GM23338 (cell line): Measurements from ENCODE around the gene FAM222A. TPM values are rescaled to one million over a fixed set of nuclear protein-coding genes. Genes with fewer than 3 reads are reported as not detected.

Experiments used
- ATAC-seq: fragments of 200-7000 bp; cut with Tn5 transposase; 3 replicates; pipeline ENCODE4 v1.9.1; 2020
- DNase-seq: peaks from one replicate; pipeline ENCODE4 v3.0.0-alpha.2; 2015; ENCODE audit warnings: low spot score
- H2AFZ ChIP-seq: fragments of 200-600 bp; sonication (generic); 2 replicates; pipeline ENCODE4 v1.8.0; 2016; ENCODE audit warnings: antibody characterized with exemption, mild to moderate bottlenecking, moderate library complexity
- H3F3A ChIP-seq: fragments of 200-600 bp; sonication (generic); replicated peaks from 2 replicates; pipeline ENCODE4 v1.8.0; 2017; ENCODE audit warnings: antibody characterized with exemption, mixed run types, low read depth
- H3K27ac ChIP-seq: fragments of 200-600 bp; sonication (generic); 2 replicates; pipeline ENCODE4 v1.6.1; 2016; ENCODE audit warnings: low read depth
- H3K27me3 ChIP-seq: fragments of 200-600 bp; sonication (generic); 2 replicates; pipeline ENCODE4 v1.8.0; 2016; ENCODE audit warnings: mild to moderate bottlenecking, mixed run types, moderate library complexity; ENCODE audit not compliant: insufficient read depth
- H3K36me3 ChIP-seq: fragments of 200-600 bp; sonication (generic); 2 replicates; pipeline ENCODE4 v1.8.0; 2016; ENCODE audit warnings: mild to moderate bottlenecking; ENCODE audit not compliant: insufficient read depth
- H3K4me1 ChIP-seq: fragments of 200-600 bp; sonication (generic); 2 replicates; pipeline ENCODE4 v1.8.0; 2016; ENCODE audit warnings: mild to moderate bottlenecking, moderate library complexity; ENCODE audit not compliant: insufficient read depth
- H3K4me2 ChIP-seq: fragments of 200-600 bp; sonication (generic); 2 replicates; pipeline ENCODE4 v1.7.1; 2017; ENCODE audit warnings: mixed run types
- H3K4me3 ChIP-seq: fragments of 200-600 bp; sonication (generic); 2 replicates; pipeline ENCODE4 v1.6.1; 2016; ENCODE audit warnings: mixed run types
- H3K79me2 ChIP-seq: fragments of 200-600 bp; sonication (generic); replicated peaks from 2 replicates; pipeline ENCODE4 v1.8.0; 2017; ENCODE audit warnings: mild to moderate bottlenecking; ENCODE audit not compliant: insufficient read depth
- H3K9me2 ChIP-seq: fragments of 200-600 bp; sonication (generic); 2 replicates; pipeline ENCODE4 v1.8.0; 2017; ENCODE audit not compliant: insufficient read depth
- H4K20me1 ChIP-seq: fragments of 200-600 bp; sonication (generic); replicated peaks from 2 replicates; pipeline ENCODE4 v1.8.0; 2017; ENCODE audit warnings: mild to moderate bottlenecking; ENCODE audit not compliant: insufficient read depth
- H3K27ac Mint-ChIP-seq: 2 replicates; pipeline ENCODE4 v1.8.0; 2020; ENCODE audit warnings: inconsistent platforms, mild to moderate bottlenecking, moderate library complexity, mixed read lengths
- H3K27me3 Mint-ChIP-seq: 3 replicates; pipeline ENCODE4 v1.8.0; 2022; ENCODE audit warnings: low read depth, mild to moderate bottlenecking, moderate library complexity, mixed read lengths, inconsistent platforms; ENCODE audit not compliant: insufficient read depth, poor library complexity
- H3K36me3 Mint-ChIP-seq: 3 replicates; pipeline ENCODE4 v1.8.0; 2021; ENCODE audit warnings: low read depth, mild to moderate bottlenecking, inconsistent platforms, moderate library complexity, mixed read lengths
- H3K4me1 Mint-ChIP-seq: 3 replicates; pipeline ENCODE4 v1.8.0; 2020; ENCODE audit warnings: mild to moderate bottlenecking, inconsistent platforms, mixed read lengths
- H3K4me3 Mint-ChIP-seq: 3 replicates; pipeline ENCODE4 v1.8.0; 2021; ENCODE audit warnings: moderate library complexity, mild to moderate bottlenecking, inconsistent platforms, mixed read lengths
- H3K9me3 Mint-ChIP-seq: 3 replicates; pipeline ENCODE4 v1.8.0; 2020; ENCODE audit warnings: moderate library complexity, mild to moderate bottlenecking, inconsistent platforms, mixed read lengths
- CREB1 ChIP-seq: fragments of 250-450 bp; sonication (Bioruptor Pico); IDR thresholded peaks from 2 replicates; pipeline ENCODE4 v1.5.0; 2020; ENCODE audit warnings: low read depth, mild to moderate bottlenecking, moderate library complexity
- EZH2 ChIP-seq: fragments of 200-600 bp; sonication (generic); IDR thresholded peaks from one replicate; pipeline ENCODE4 v1.8.0; 2017; ENCODE audit warnings: antibody characterized with exemption, mild to moderate bottlenecking, low read depth; ENCODE audit not compliant: unreplicated experiment
- EZH2phosphoT487 ChIP-seq: fragments of 200-600 bp; sonication (generic); IDR thresholded peaks from one replicate; pipeline ENCODE4 v1.8.1; 2018; ENCODE audit warnings: antibody characterized with exemption; ENCODE audit not compliant: unreplicated experiment
- JUNB ChIP-seq: IDR thresholded peaks from one replicate; pipeline ENCODE4 v1.6.1; 2016; ENCODE audit warnings: antibody characterized with exemption; ENCODE audit not compliant: unreplicated experiment
- NANOG ChIP-seq: IDR thresholded peaks from 2 replicates; pipeline ENCODE4 v1.6.1; 2016; ENCODE audit warnings: antibody characterized with exemption, borderline replicate concordance
- POLR2AphosphoS5 ChIP-seq: IDR thresholded peaks from 2 replicates; pipeline ENCODE4 v1.6.1; 2016; ENCODE audit warnings: antibody characterized with exemption, low read depth
- STAT1 ChIP-seq: IDR thresholded peaks from one replicate; pipeline ENCODE4 v1.6.1; 2016; ENCODE audit warnings: antibody characterized with exemption; ENCODE audit not compliant: unreplicated experiment
- ZNF114 ChIP-seq: fragments of 250-450 bp; sonication (Bioruptor Pico); IDR thresholded peaks from 2 replicates; pipeline ENCODE4 v1.5.0; 2020; ENCODE audit warnings: mild to moderate bottlenecking, moderate library complexity
- ZNF331 ChIP-seq: fragments of 250-450 bp; sonication (Bioruptor Pico); IDR thresholded peaks from 2 replicates; pipeline ENCODE4 v1.5.0; 2020; ENCODE audit warnings: low read depth, mild to moderate bottlenecking, moderate library complexity
- ZNF462 ChIP-seq: fragments of 250-450 bp; sonication (Bioruptor Pico); IDR thresholded peaks from 2 replicates; pipeline ENCODE4 v1.5.0; 2020; ENCODE audit warnings: mild to moderate bottlenecking, moderate library complexity
- polyA plus RNA-seq: library from polyadenylated mRNA; unstranded; fragments of >200 nt; fragmentation: Nextera tagmentation; extraction: Ambion mirVana; gene quantifications from 2 replicates; pipeline ENCODE4 v1.2.1, GENCODE V29; 2016
- total RNA-seq: library from RNA; depleted of rRNA; stranded (reverse); fragments of >200 nt; shearing (Covaris generic); gene quantifications from 2 replicates; pipeline ENCODE4 v1.2.3, GENCODE V29; 2014
- TF ChIP-seq, protein P1 (sequence below), 2 experiments: fragments of 200-600 bp in 1 of 2; sonication (generic) in 1 of 2; conservative IDR thresholded peaks; 2 replicates each; pipeline versions ENCODE4 v1.5.1 to v1.6.1; 2016 to 2017; ENCODE audit warnings: antibody characterized with exemption in 2 of 2, low read depth in 2 of 2, mild to moderate bottlenecking in 2 of 2, moderate library complexity in 1 of 2

FAM222A gene
- total and polyA plus RNA-seq, 2 experiments from 2014 or later: 0.78 to 2.1 TPM

GRCh38 chr12:109760930-109761921 lies 47.6 kb downstream of the FAM222A start:
- peaks cover 20% of the 10 kb centered on the region for H3K4me1 Mint-ChIP-seq
- Histone ChIP-seq H3K36me3 (no peaks in the 10 kb centered on the region), H3K9me2 (no peaks in the 10 kb centered on the region), H3K79me2 (no peaks in the 10 kb centered on the region), H3F3A (no peaks in the 10 kb centered on the region), H2AFZ (no peak overlapping the region), H3K4me2 (no peak overlapping the region), H3K4me3 (no peak overlapping the region), H3K27ac (no peak overlapping the region), H4K20me1 (no peaks in the 10 kb centered on the region), H3K27me3 (no peaks in the 10 kb centered on the region), H3K4me1 (peaks cover 7% of the 10 kb centered on the region; the same call in 1 of the 2 replicates)
- ATAC-seq: no peak
- TF ChIP-seq ZNF114 (no peak), STAT1 (no peak), EZH2phosphoT487 (no peak), ZNF331 (no peak), POLR2AphosphoS5 (no peak), JUNB (no peak)
- H3K27me3 Mint-ChIP-seq: peaks cover 13% of the 10 kb centered on the region
- no peak overlapping the region for H3K4me3 Mint-ChIP-seq
- no peak for DNase-seq
- no peaks in the 10 kb centered on the region; the same call in 2 of the 3 replicates for H3K36me3 Mint-ChIP-seq
- H3K9me3 Mint-ChIP-seq: peaks cover 5% of the 10 kb centered on the region; the same call in 2 of the 3 replicates
- no peak overlapping the region for H3K27ac Mint-ChIP-seq

GRCh38 chr12:109762071-109762672 lies 48.5 kb downstream of the FAM222A start:
- H3K27ac Mint-ChIP-seq: peak overlapping the region; percentile 47; the same call in 1 of the 2 replicates
- no peaks in the 10 kb centered on the region; the same call in 2 of the 3 replicates for H3K9me3 Mint-ChIP-seq
- TF ChIP-seq CREB1 (no peak), POLR2AphosphoS5 (no peak), STAT1 (no peak), ZNF462 (CRISPR knock-in tag) (no peak), EZH2phosphoT487 (no peak), EZH2 (no peak), NANOG (no peak), ZNF114 (no peak), ZNF331 (no peak)
- TF ChIP-seq, protein P1, sequence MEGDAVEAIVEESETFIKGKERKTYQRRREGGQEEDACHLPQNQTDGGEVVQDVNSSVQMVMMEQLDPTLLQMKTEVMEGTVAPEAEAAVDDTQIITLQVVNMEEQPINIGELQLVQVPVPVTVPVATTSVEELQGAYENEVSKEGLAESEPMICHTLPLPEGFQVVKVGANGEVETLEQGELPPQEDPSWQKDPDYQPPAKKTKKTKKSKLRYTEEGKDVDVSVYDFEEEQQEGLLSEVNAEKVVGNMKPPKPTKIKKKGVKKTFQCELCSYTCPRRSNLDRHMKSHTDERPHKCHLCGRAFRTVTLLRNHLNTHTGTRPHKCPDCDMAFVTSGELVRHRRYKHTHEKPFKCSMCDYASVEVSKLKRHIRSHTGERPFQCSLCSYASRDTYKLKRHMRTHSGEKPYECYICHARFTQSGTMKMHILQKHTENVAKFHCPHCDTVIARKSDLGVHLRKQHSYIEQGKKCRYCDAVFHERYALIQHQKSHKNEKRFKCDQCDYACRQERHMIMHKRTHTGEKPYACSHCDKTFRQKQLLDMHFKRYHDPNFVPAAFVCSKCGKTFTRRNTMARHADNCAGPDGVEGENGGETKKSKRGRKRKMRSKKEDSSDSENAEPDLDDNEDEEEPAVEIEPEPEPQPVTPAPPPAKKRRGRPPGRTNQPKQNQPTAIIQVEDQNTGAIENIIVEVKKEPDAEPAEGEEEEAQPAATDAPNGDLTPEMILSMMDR (conservative IDR thresholded peaks at IDR 0.05; ENCODE audit: low read depth in 2 of 2): no peak

More at GRCh38 chr12:109762071-109762672, 48.5 kb downstream of the FAM222A start:
- H3K4me3 ChIP-seq: no peak overlapping the region
- no peak overlapping the region for H3K27ac ChIP-seq
- no peak overlapping the region for H3K4me2 ChIP-seq
- H3K4me1 ChIP-seq: peaks cover 7% of the 10 kb centered on the region; the same call in 1 of the 2 replicates
- no peaks in the 10 kb centered on the region; the same call in 2 of the 3 replicates for H3K36me3 Mint-ChIP-seq
- H3K36me3 ChIP-seq: no peaks in the 10 kb centered on the region
- no peak overlapping the region for H2AFZ ChIP-seq
- H3K9me2 ChIP-seq: no peaks in the 10 kb centered on the region
- DNase-seq: no peak
- H4K20me1 ChIP-seq: no peaks in the 10 kb centered on the region
- H3K79me2 ChIP-seq: no peaks in the 10 kb centered on the region
- peaks cover 15% of the 10 kb centered on the region for H3K27me3 Mint-ChIP-seq
- no peaks in the 10 kb centered on the region for H3K27me3 ChIP-seq
- H3K4me1 Mint-ChIP-seq: peaks cover 22% of the 10 kb centered on the region
- no peak overlapping the region for H3K4me3 Mint-ChIP-seq
- no peak for ATAC-seq
- no peaks in the 10 kb centered on the region for H3F3A ChIP-seq
